Measurements from ENCODE around the gene UBA6.
"Not testable (repeated sequence)": the region's sequence is repeated elsewhere in the genome, so short reads cannot be mapped to it uniquely, and the experiment has no call there.

UBA6 gene

GRCh38 chr4:67713529-67714247 is 12.7 kb upstream of the UBA6 start:
- DNase-seq (ENCODE audit: low read depth in 3 of 3) = no peak

GRCh38 chr4:67712650-67713528 is 11.9 kb upstream of the UBA6 start:
- DNase-seq (ENCODE audit: low read depth in 3 of 3) = no peak

- DNase-seq (ENCODE audit: low read depth in 3 of 3) = no peak
These were observed 11.2 kb upstream of the UBA6 start for GRCh38 chr4:67712000-67712625.

GRCh38 chr4:67706682-67707081 is 5.7 kb upstream of the UBA6 start:
- not testable (repeated sequence) for DNase-seq (ENCODE audit: low read depth in 3 of 3)

GRCh38 chr4:67704843-67705242 is 3.9 kb upstream of the UBA6 start:
- no peak for DNase-seq (ENCODE audit: low read depth in 3 of 3)

GRCh38 chr4:67702166-67702565 is 1.2 kb upstream of the UBA6 start:
- DNase-seq (ENCODE audit: low read depth in 3 of 3) = no peak

- DNase-seq (ENCODE audit: low read depth in 3 of 3) = no peak
These were observed 529 bp upstream of the UBA6 start for GRCh38 chr4:67701517-67701850.

GRCh38 chr4:67700116-67700737 is 728 bp downstream of the UBA6 start:
- no peak for DNase-seq (ENCODE audit: low read depth in 3 of 3)

- no peak for DNase-seq (ENCODE audit: low read depth in 3 of 3)
These were observed 1.4 kb downstream of the UBA6 start for GRCh38 chr4:67699603-67700002.

GRCh38 chr4:67697860-67698687 is 2.9 kb downstream of the UBA6 start:
- no peak for DNase-seq (ENCODE audit: low read depth in 3 of 3)

GRCh38 chr4:67696061-67696460 is 4.9 kb downstream of the UBA6 start:
- DNase-seq (ENCODE audit: low read depth in 3 of 3) = no peak

GRCh38 chr4:67694662-67695061 is 6.3 kb downstream of the UBA6 start:
- DNase-seq (ENCODE audit: low read depth in 3 of 3) = no peak

- DNase-seq (ENCODE audit: low read depth in 3 of 3) = no peak
These were observed 9.6 kb downstream of the UBA6 start for GRCh38 chr4:67691328-67691727.

- no peak for DNase-seq (ENCODE audit: low read depth in 3 of 3)
These were observed 13.3 kb downstream of the UBA6 start for GRCh38 chr4:67687636-67688035.

GRCh38 chr4:67685532-67685859 is 15.5 kb downstream of the UBA6 start:
- no peak for DNase-seq (ENCODE audit: low read depth in 3 of 3)

GRCh38 chr4:67684839-67685531 is 16.0 kb downstream of the UBA6 start:
- DNase-seq (ENCODE audit: low read depth in 3 of 3) = no peak

- no peak for DNase-seq (ENCODE audit: low read depth in 3 of 3)
These were observed 18.7 kb downstream of the UBA6 start for GRCh38 chr4:67682266-67682665.

- DNase-seq (ENCODE audit: low read depth in 3 of 3) = no peak
These were observed 20.3 kb downstream of the UBA6 start for GRCh38 chr4:67680581-67681222.

- no peak for DNase-seq (ENCODE audit: low read depth in 3 of 3)
These were observed 22.3 kb downstream of the UBA6 start for GRCh38 chr4:67678612-67679011.

- DNase-seq (ENCODE audit: low read depth in 3 of 3) = no peak
These were observed 26.9 kb downstream of the UBA6 start for GRCh38 chr4:67674098-67674497.

Data from stimulated activated CD4-positive, alpha-beta T cell treated with anti-CD3 and anti-CD28 coated beads, TNF-alpha, amount 100 ng/mL, for 4 hours (primary cell).